ENCODE results near the gene SELENON. TPM values are rescaled to one million over a fixed set of nuclear protein-coding genes. Genes with fewer than 3 reads are reported as not detected.

SELENON gene
- total and polyA plus RNA-seq, 10 of the 15 experiments (the other 5 are each of a cell fraction or from before 2014, with no cell fraction given), result 0.07 to 5.1 (median 0.80) TPM

- Histone ChIP-seq H2AFZ (ENCODE audit: control insufficient read depth, low read depth, low read length) (no peak overlapping the region), H3K79me2 (ENCODE audit: control insufficient read depth, insufficient read depth, low read length) (no peaks in the 10 kb centered on the region), H3K27ac (ENCODE audit: control insufficient read depth, insufficient read depth) (no peak overlapping the region), H3K4me3 (no peak overlapping the region), H3K4me1 (ENCODE audit: control insufficient read depth, insufficient read depth, low read length) (peaks cover 6% of the 10 kb centered on the region), H3K9ac (ENCODE audit: control insufficient read depth, insufficient read depth, low read length) (no peak overlapping the region), H4K20me1 (ENCODE audit: control insufficient read depth, insufficient read depth) (no peaks in the 10 kb centered on the region), H3K4me2 (ENCODE audit: control insufficient read depth, insufficient read depth) (no peak overlapping the region), H3K36me3 (ENCODE audit: control insufficient read depth in 2 of 2, insufficient read depth in 2 of 2, low read length in 1 of 2) (no peaks in the 10 kb centered on the region), H3K9me3 (replicated peaks; ENCODE audit: control insufficient read depth, insufficient read depth, low read length) (no peaks in the 10 kb centered on the region), H3K27me3 (replicated peaks in 1 of 2; ENCODE audit: control insufficient read depth in 2 of 2, insufficient read depth in 2 of 2, low read length in 1 of 2) (peaks cover 2 to 5% of the 10 kb centered on the region in 2 experiments; a peak in 1 of 4 replicates)
- BruUV-seq (replicated peaks), result no TSS peak
- TF ChIP-seq CEBPB (IDR thresholded peaks at IDR 0.05; ENCODE audit: borderline replicate concordance in 1 of 2, low read depth in 2 of 2, low read length in 2 of 2) (no peak), TARDBP (IDR thresholded peaks at IDR 0.05; ENCODE audit: borderline replicate concordance) (no peak), BCL11A (IDR thresholded peaks at IDR 0.05; ENCODE audit: low read depth, low read length) (no peak), USF2 (IDR thresholded peaks at IDR 0.05; ENCODE audit: borderline replicate concordance, low read depth, low read length) (no peak), NR2C1 (IDR thresholded peaks at IDR 0.05) (no peak), STAT3 (IDR thresholded peaks at IDR 0.05; ENCODE audit: low read depth, low read length) (no peak), EGR1 (IDR thresholded peaks at IDR 0.05; ENCODE audit: borderline replicate concordance in 1 of 2, low read depth in 2 of 2, low read length in 2 of 2) (no peak), JUND (IDR thresholded peaks at IDR 0.05; ENCODE audit: low read depth, low read length) (no peak), BRCA1 (IDR thresholded peaks at IDR 0.05; ENCODE audit: low read depth, low read length) (no peak), YY1 (IDR thresholded peaks at IDR 0.05; ENCODE audit: low read depth, low read length) (no peak), CBFB (IDR thresholded peaks at IDR 0.05; ENCODE audit: low read depth) (no peak), MAX (IDR thresholded peaks at IDR 0.05; ENCODE audit: low read depth, low read length) (no peak), ETV6 (conservative IDR thresholded peaks at IDR 0.05 in 1 of 2, IDR thresholded peaks at IDR 0.05 in 1 of 2; ENCODE audit: borderline replicate concordance in 1 of 2, low read depth in 1 of 2) (no peak), ZBED1 (IDR thresholded peaks at IDR 0.05; ENCODE audit: borderline replicate concordance) (no peak), MYB (IDR thresholded peaks at IDR 0.05; ENCODE audit: borderline replicate concordance, low read depth, low read length) (no peak), SREBF2 (IDR thresholded peaks at IDR 0.05; ENCODE audit: low read length) (no peak)
- ChIA-PET POLR2A (no interaction called here), SMC1A (ENCODE audit: uncharacterized antibody, unreplicated experiment) (no interaction called here), RAD21 (ENCODE audit: unreplicated experiment) (no interaction called here), CTCF (no interaction called here)
- DNase-seq (ENCODE audit: low read depth, low spot score) (no peak), FAIRE-seq (no peak), ATAC-seq (no peak)
- in situ Hi-C loops (cut with MboI), result no loop called here
- 6% methylated on average over 2 of the region's 2 CpGs for WGBS (ENCODE audit: insufficient coverage, insufficient replicate concordance, low lambda C conversion rate, missing lambda C conversion rate)
- intact Hi-C loops (cut with micrococcal nuclease; ENCODE audit: unreplicated experiment), result no loop called here
Observed at GRCh38 chr1:25768999-25769398, 31.0 kb upstream of the SELENON start.

Measured in GM12878 (cell line).